IMR-90 (cell line): ENCODE results near the gene AFAP1L1. TPM values are rescaled to one million over a fixed set of nuclear protein-coding genes. Genes with fewer than 3 reads are reported as not detected.

Experiments
- ATAC-seq: fragments of 200-7000 bp; cut with Tn5 transposase; 2 replicates; pipeline ENCODE4 v1.9.1; 2020; ENCODE audit warnings: low read depth, mild to moderate bottlenecking, moderate library complexity
- BruUV-seq: library from RNA; stranded (reverse); fragments of 400-500 nt; replicated peaks from 2 replicates; lab custom pipeline; 2021; lab: Mats Ljungman, UMichigan
- CTCF ChIA-PET: fragments of 300-600 bp; formaldehyde crosslinking; extraction: SDS; loops from one replicate; lab custom pipeline; 2021; ENCODE audit warnings: antibody characterized with exemption; lab: Yijun Ruan, JAX
- POLR2A ChIA-PET: fragments of 300-600 bp; sonication (Branson Sonifier 250); formaldehyde crosslinking; loops from one replicate; lab custom pipeline; 2022; ENCODE audit warnings: antibody characterized with exemption; ENCODE audit not compliant: unreplicated experiment; lab: Charles Lee
- DNase-seq: peaks from one replicate; pipeline ENCODE4 v3.0.0; 2013
- H2AFZ ChIP-seq: replicated peaks from 2 replicates; pipeline ENCODE3; 2013; ENCODE audit warnings: low read length, mild to moderate bottlenecking; ENCODE audit not compliant: poor library complexity
- H2AK5ac ChIP-seq: 2 replicates; pipeline ENCODE4 v1.6.1; 2013; ENCODE audit warnings: low read depth, low read length, inconsistent platforms
- H2AK9ac ChIP-seq: replicated peaks from 2 replicates; pipeline ENCODE3; 2013; ENCODE audit warnings: mild to moderate bottlenecking, low read depth, low read length, moderate library complexity; ENCODE audit not compliant: poor library complexity
- H2BK120ac ChIP-seq: 2 replicates; pipeline ENCODE4 v1.6.1; 2013; ENCODE audit warnings: low read depth, low read length, inconsistent platforms
- H2BK15ac ChIP-seq: 3 replicates; pipeline ENCODE4 v1.6.1; 2013; ENCODE audit warnings: low read depth, low read length, inconsistent platforms
- H2BK20ac ChIP-seq: 2 replicates; pipeline ENCODE4 v1.6.1; 2013; ENCODE audit warnings: low read depth, mild to moderate bottlenecking, inconsistent platforms, low read length, moderate library complexity
- H2BK5ac ChIP-seq: 2 replicates; pipeline ENCODE4 v1.6.1; 2013; ENCODE audit warnings: mild to moderate bottlenecking, low read depth, low read length, inconsistent platforms; ENCODE audit not compliant: poor library complexity, severe bottlenecking
- H3K14ac ChIP-seq: replicated peaks from 2 replicates; pipeline ENCODE4 v1.6.1; 2013; ENCODE audit warnings: low read depth, low read length, inconsistent platforms
- H3K18ac ChIP-seq: 2 replicates; pipeline ENCODE4 v1.6.1; 2013; ENCODE audit warnings: low read depth, low read length, control low read depth
- H3K23ac ChIP-seq: 2 replicates; pipeline ENCODE4 v1.6.1; 2013; ENCODE audit warnings: low read depth, low read length, inconsistent platforms
- H3K27ac ChIP-seq: 2 replicates; pipeline ENCODE4 v1.5.1; 2013; ENCODE audit warnings: mild to moderate bottlenecking, control low read depth, low read length; ENCODE audit not compliant: insufficient read depth
- H3K27me3 ChIP-seq: 2 replicates; pipeline ENCODE4 v1.6.1; 2013; ENCODE audit warnings: low read length; ENCODE audit not compliant: control insufficient read depth, insufficient read depth
- H3K36me3 ChIP-seq: 2 replicates; pipeline ENCODE4 v1.6.1; 2013; ENCODE audit warnings: low read length, mixed read lengths; ENCODE audit not compliant: control insufficient read depth, insufficient read depth
- H3K4ac ChIP-seq: 2 replicates; pipeline ENCODE4 v1.6.1; 2013; ENCODE audit warnings: low read depth, low read length, inconsistent platforms
- H3K4me1 ChIP-seq: 2 replicates; pipeline ENCODE4 v1.6.1; 2013; ENCODE audit warnings: low read length, mixed read lengths; ENCODE audit not compliant: control insufficient read depth, insufficient read depth
- H3K4me2 ChIP-seq: 2 replicates; pipeline ENCODE4 v1.6.1; 2013; ENCODE audit warnings: low read depth, mild to moderate bottlenecking, control low read depth, low read length, moderate library complexity
- H3K4me3 ChIP-seq: 2 replicates; pipeline ENCODE4 v1.5.1; 2013; ENCODE audit warnings: low read depth, mild to moderate bottlenecking, control low read depth, low read length, moderate library complexity; ENCODE audit not compliant: insufficient read depth
- H3K56ac ChIP-seq: 2 replicates; pipeline ENCODE4 v1.6.1; 2013; ENCODE audit warnings: low read length, inconsistent platforms; ENCODE audit not compliant: insufficient read depth; ENCODE audit errors: extremely low read depth
- H3K79me1 ChIP-seq, 2 experiments: 2 replicates each; pipeline ENCODE4 v1.6.1; 2013; ENCODE audit warnings: low read length in 2 of 2, inconsistent platforms in 1 of 2, low read depth in 1 of 2
- H3K9ac ChIP-seq: 2 replicates; pipeline ENCODE4 v1.6.1; 2013; ENCODE audit warnings: low read depth, low read length, control low read depth
- H3K9me1 ChIP-seq: 2 replicates; pipeline ENCODE4 v1.6.1; 2013; ENCODE audit warnings: low read length, inconsistent platforms; ENCODE audit not compliant: insufficient read depth
- H3K9me3 ChIP-seq: 2 replicates; pipeline ENCODE4 v1.6.1; 2013; ENCODE audit warnings: low read length; ENCODE audit not compliant: control insufficient read depth, insufficient read depth
- H4K20me1 ChIP-seq: 2 replicates; pipeline ENCODE4 v1.6.1; 2013; ENCODE audit warnings: low read length, inconsistent platforms; ENCODE audit not compliant: insufficient read depth
- H4K5ac ChIP-seq: 2 replicates; pipeline ENCODE4 v1.6.1; 2013; ENCODE audit warnings: mild to moderate bottlenecking, low read depth, low read length, control low read depth
- H4K8ac ChIP-seq, 2 experiments: 2 replicates each; pipeline ENCODE4 v1.6.1; 2013; ENCODE audit warnings: low read depth in 2 of 2, low read length in 2 of 2, control low read depth in 1 of 2, inconsistent platforms in 1 of 2
- H4K91ac ChIP-seq: 2 replicates; pipeline ENCODE4 v1.6.1; 2013; ENCODE audit warnings: low read depth, low read length, inconsistent platforms; ENCODE audit not compliant: insufficient read depth
- BHLHE40 ChIP-seq: fragments of 150-350 bp; IDR thresholded peaks from 2 replicates; pipeline ENCODE4 v1.6.1; 2016; ENCODE audit warnings: mild to moderate bottlenecking, low read depth, low read length
- RCOR1 ChIP-seq: IDR thresholded peaks from 2 replicates; pipeline ENCODE4 v1.6.1; 2012; ENCODE audit warnings: mild to moderate bottlenecking, low read length, improper control_type of control experiment; ENCODE audit not compliant: insufficient replicate concordance
- WGBS, 2 experiments: methylation state at CpG; one replicate each; pipeline versions ENCODE4 v1.1.5 to v1.1.7; 2013; ENCODE audit warnings: missing lambda C conversion rate in 2 of 2; ENCODE audit not compliant: insufficient read length in 1 of 2; ENCODE audit errors: extremely low coverage in 2 of 2; 5-methylcytosine and 5-hydroxymethylcytosine counted together
- dilution Hi-C: fragments of 300-500 bp; cut with HindIII; formaldehyde crosslinking; loops from one replicate; pipeline ENCODE4 v1.14.3; 2018; ENCODE audit warnings: low sequenced_read_pairs; ENCODE audit not compliant: unreplicated experiment
- in situ Hi-C: fragments of 300-500 bp; cut with MboI; formaldehyde crosslinking; loops from 3 replicates; pipeline ENCODE4 v1.14.3; 2019; ENCODE audit warnings: low sequenced_read_pairs, inconsistent platforms, mixed read lengths
- intact Hi-C: fragments of 100-400 bp; cut with micrococcal nuclease; formaldehyde crosslinking; loops from 2 replicates; pipeline ENCODE4 v1.10.0; 2022
- polyA plus RNA-seq, 3 experiments: library from polyadenylated mRNA; depleted of rRNA; stranded (reverse); fragments of >200 nt; gene quantifications; 2 replicates each; pipeline ENCODE4 v1.2.3, GENCODE V29; 2012; ENCODE audit warnings: low replicate concordance in 1 of 3
- total RNA-seq: library from RNA; depleted of rRNA; stranded (reverse); fragments of >200 nt; gene quantifications from 2 replicates; pipeline ENCODE4 v1.2.3, GENCODE V29; 2012
- TF ChIP-seq, protein P1 (sequence below): fragments of 150-350 bp; IDR thresholded peaks from 2 replicates; pipeline ENCODE4 v1.6.1; 2017; ENCODE audit warnings: mild to moderate bottlenecking, antibody characterized with exemption, low read length, low read depth

The AFAP1L1 gene
- total and polyA plus RNA-seq, 2 of the 4 experiments (the other 2 are of a cell fraction), result 3.3 to 5.7 TPM

GRCh38 chr5:149301744-149302380, 30.2 kb downstream of the AFAP1L1 start:
- in situ Hi-C loops (no loop called here), dilution Hi-C loops (no loop called here), intact Hi-C loops (no loop called here)
- no peak overlapping the region for H2BK15ac ChIP-seq
- no peaks in the 10 kb centered on the region for H3K79me1 ChIP-seq
- no peaks in the 10 kb centered on the region for H3K36me3 ChIP-seq
- no peak overlapping the region for H4K8ac ChIP-seq
- peaks cover 4% of the 10 kb centered on the region for H3K4me1 ChIP-seq
- H4K91ac ChIP-seq, result no peak overlapping the region
- no peaks in the 10 kb centered on the region for H3K27me3 ChIP-seq
- H3K27ac ChIP-seq, result no peak overlapping the region
- CTCF ChIA-PET, result no interaction called here
- 0 out of 2 replicates have a peak overlapping the region, but pooled peaks have one; percentile 8 for H3K23ac ChIP-seq
- DNase-seq (peak; percentile 67), ATAC-seq (peak; percentile 64)
- H3K4me2 ChIP-seq, result no peak overlapping the region
- WGBS, 2 experiments, result 64% methylated on average over 4 of the region's 8 CpGs; no CpG with 5 or more reads in 1 of the 2 experiments
- no peak overlapping the region for H3K9ac ChIP-seq
- H2AK5ac ChIP-seq, result no peak overlapping the region
- H3K18ac ChIP-seq, result no peak overlapping the region
- H2AK9ac ChIP-seq, result peak overlapping the region; percentile 68
- H3K4me3 ChIP-seq, result no peak overlapping the region
- no TSS peak for BruUV-seq
- no peaks in the 10 kb centered on the region for H4K20me1 ChIP-seq
- no peak overlapping the region for H3K56ac ChIP-seq
- no peak overlapping the region for H4K5ac ChIP-seq
- TF ChIP-seq, protein P1, sequence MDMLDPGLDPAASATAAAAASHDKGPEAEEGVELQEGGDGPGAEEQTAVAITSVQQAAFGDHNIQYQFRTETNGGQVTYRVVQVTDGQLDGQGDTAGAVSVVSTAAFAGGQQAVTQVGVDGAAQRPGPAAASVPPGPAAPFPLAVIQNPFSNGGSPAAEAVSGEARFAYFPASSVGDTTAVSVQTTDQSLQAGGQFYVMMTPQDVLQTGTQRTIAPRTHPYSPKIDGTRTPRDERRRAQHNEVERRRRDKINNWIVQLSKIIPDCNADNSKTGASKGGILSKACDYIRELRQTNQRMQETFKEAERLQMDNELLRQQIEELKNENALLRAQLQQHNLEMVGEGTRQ, result no peak
- no peak for TF ChIP-seq RCOR1
- peak; percentile 60; the same call in 1 of the 2 replicates for TF ChIP-seq BHLHE40
- H2BK20ac ChIP-seq, result no peak overlapping the region
- H2BK120ac ChIP-seq, result no peak overlapping the region
- H3K9me1 ChIP-seq, result peaks cover 9% of the 10 kb centered on the region
- POLR2A ChIA-PET, result no interaction called here
- peak overlapping the region; percentile 19; the same call in 1 of the 2 replicates for H3K14ac ChIP-seq
- peak overlapping the region; percentile 60 for H2AFZ ChIP-seq
- H3K9me3 ChIP-seq, result no peaks in the 10 kb centered on the region
- no peak overlapping the region for H3K4ac ChIP-seq
- no peak overlapping the region for H2BK5ac ChIP-seq
